NCI-H128 (cell line): ENCODE results near the gene NKX1-2.

Experiments
- DNase-seq: peaks from one replicate; lab custom pipeline; 2025; ENCODE audit not compliant: unreplicated experiment; lab: John Stamatoyannopoulos, UW

NKX1-2 gene

GRCh38 chr10:124450012-124450782 lies at the start of gene NKX1-2:
NKX1-2 (minus strand) TSS chr10:124450035; CDS start chr10:124449943, 92 bp downstream.
- peak; percentile 1 for DNase-seq

- no peak for DNase-seq
These were observed 48.2 kb upstream of the NKX1-2 start for GRCh38 chr10:124498056-124498455.

- DNase-seq = no peak
These were observed 47.5 kb upstream of the NKX1-2 start for GRCh38 chr10:124497196-124497881.

GRCh38 chr10:124496620-124497019 lies 46.8 kb upstream of the NKX1-2 start:
- DNase-seq = no peak

- DNase-seq = no peak
These were observed 46.3 kb upstream of the NKX1-2 start for GRCh38 chr10:124496150-124496549.

- DNase-seq = no peak
These were observed 45.9 kb upstream of the NKX1-2 start for GRCh38 chr10:124495725-124496124.

- DNase-seq = no peak
These were observed 45.3 kb upstream of the NKX1-2 start for GRCh38 chr10:124495162-124495561.

GRCh38 chr10:124494046-124494807 lies 44.4 kb upstream of the NKX1-2 start:
- no peak for DNase-seq

GRCh38 chr10:124493214-124493882 lies 43.5 kb upstream of the NKX1-2 start:
- DNase-seq = no peak

GRCh38 chr10:124492266-124492665 lies 42.4 kb upstream of the NKX1-2 start:
- no peak for DNase-seq

GRCh38 chr10:124491105-124491504 lies 41.3 kb upstream of the NKX1-2 start:
- DNase-seq = no peak

GRCh38 chr10:124486635-124487034 lies 36.8 kb upstream of the NKX1-2 start:
- DNase-seq = no peak

GRCh38 chr10:124484661-124485060 lies 34.8 kb upstream of the NKX1-2 start:
- no peak for DNase-seq

- DNase-seq = no peak
These were observed 34.2 kb upstream of the NKX1-2 start for GRCh38 chr10:124484031-124484430.

GRCh38 chr10:124482876-124483275 lies 33.0 kb upstream of the NKX1-2 start:
- DNase-seq = no peak

GRCh38 chr10:124482236-124482800 lies 32.5 kb upstream of the NKX1-2 start:
- DNase-seq = no peak

GRCh38 chr10:124481717-124482116 lies 31.9 kb upstream of the NKX1-2 start:
- no peak for DNase-seq

- no peak for DNase-seq
These were observed 31.0 kb upstream of the NKX1-2 start for GRCh38 chr10:124480860-124481259.

- no peak for DNase-seq
These were observed 28.7 kb upstream of the NKX1-2 start for GRCh38 chr10:124478515-124478914.

GRCh38 chr10:124477614-124478363 lies 28.0 kb upstream of the NKX1-2 start:
- no peak for DNase-seq
